ENCODE data around the gene ZNF362.

ZNF362 gene

GRCh38 chr1:33292726-33293340, 36.5 kb downstream of the ZNF362 start:
- H3K9me3 ChIP-seq (ENCODE audit: severe bottlenecking), result no peaks in the 10 kb centered on the region
- TF ChIP-seq, protein P1, sequence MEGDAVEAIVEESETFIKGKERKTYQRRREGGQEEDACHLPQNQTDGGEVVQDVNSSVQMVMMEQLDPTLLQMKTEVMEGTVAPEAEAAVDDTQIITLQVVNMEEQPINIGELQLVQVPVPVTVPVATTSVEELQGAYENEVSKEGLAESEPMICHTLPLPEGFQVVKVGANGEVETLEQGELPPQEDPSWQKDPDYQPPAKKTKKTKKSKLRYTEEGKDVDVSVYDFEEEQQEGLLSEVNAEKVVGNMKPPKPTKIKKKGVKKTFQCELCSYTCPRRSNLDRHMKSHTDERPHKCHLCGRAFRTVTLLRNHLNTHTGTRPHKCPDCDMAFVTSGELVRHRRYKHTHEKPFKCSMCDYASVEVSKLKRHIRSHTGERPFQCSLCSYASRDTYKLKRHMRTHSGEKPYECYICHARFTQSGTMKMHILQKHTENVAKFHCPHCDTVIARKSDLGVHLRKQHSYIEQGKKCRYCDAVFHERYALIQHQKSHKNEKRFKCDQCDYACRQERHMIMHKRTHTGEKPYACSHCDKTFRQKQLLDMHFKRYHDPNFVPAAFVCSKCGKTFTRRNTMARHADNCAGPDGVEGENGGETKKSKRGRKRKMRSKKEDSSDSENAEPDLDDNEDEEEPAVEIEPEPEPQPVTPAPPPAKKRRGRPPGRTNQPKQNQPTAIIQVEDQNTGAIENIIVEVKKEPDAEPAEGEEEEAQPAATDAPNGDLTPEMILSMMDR (IDR thresholded peaks at IDR 0.05; ENCODE audit: low read depth, low read length), result no peak
- H3K27me3 ChIP-seq (ENCODE audit: insufficient read depth, low read depth, severe bottlenecking), result no peaks in the 10 kb centered on the region
- peaks cover 46% of the 10 kb centered on the region for H3K36me3 ChIP-seq
- no peak for DNase-seq
- H3K4me3 ChIP-seq (ENCODE audit: low read depth, low read length), result no peak overlapping the region
- no peak overlapping the region for H3K27ac ChIP-seq

GRCh38 chr1:33294071-33295010, 38.0 kb downstream of the ZNF362 start:
- no peak overlapping the region for H3K27ac ChIP-seq
- H3K27me3 ChIP-seq (ENCODE audit: insufficient read depth, low read depth, severe bottlenecking), result no peaks in the 10 kb centered on the region
- H3K4me3 ChIP-seq (ENCODE audit: low read depth, low read length), result no peak overlapping the region
- H3K9me3 ChIP-seq (ENCODE audit: severe bottlenecking), result no peaks in the 10 kb centered on the region
- peaks cover 53% of the 10 kb centered on the region for H3K36me3 ChIP-seq
- TF ChIP-seq, protein P1 (IDR thresholded peaks at IDR 0.05; ENCODE audit: low read depth, low read length), result no peak
- no peak for DNase-seq

GRCh38 chr1:33295023-33295422, 38.7 kb downstream of the ZNF362 start:
- DNase-seq, result no peak
- Histone ChIP-seq H3K9me3 (ENCODE audit: severe bottlenecking) (no peaks in the 10 kb centered on the region), H3K36me3 (peaks cover 54% of the 10 kb centered on the region), H3K4me3 (ENCODE audit: low read depth, low read length) (no peak overlapping the region), H3K27me3 (ENCODE audit: insufficient read depth, low read depth, severe bottlenecking) (no peaks in the 10 kb centered on the region), H3K27ac (no peak overlapping the region)
- TF ChIP-seq, protein P1 (IDR thresholded peaks at IDR 0.05; ENCODE audit: low read depth, low read length), result no peak

- H3K9me3 ChIP-seq (ENCODE audit: severe bottlenecking), result no peaks in the 10 kb centered on the region
- peaks cover 54% of the 10 kb centered on the region for H3K36me3 ChIP-seq
- DNase-seq, result peak; percentile 90
- no peak overlapping the region for H3K27ac ChIP-seq
- H3K4me3 ChIP-seq (ENCODE audit: low read depth, low read length), result no peak overlapping the region
- TF ChIP-seq, protein P1 (IDR thresholded peaks at IDR 0.05; ENCODE audit: low read depth, low read length), result peak; percentile 94
- H3K27me3 ChIP-seq (ENCODE audit: insufficient read depth, low read depth, severe bottlenecking), result no peaks in the 10 kb centered on the region
Observed at GRCh38 chr1:33295450-33296081, 39.3 kb downstream of the ZNF362 start.

DNA sequence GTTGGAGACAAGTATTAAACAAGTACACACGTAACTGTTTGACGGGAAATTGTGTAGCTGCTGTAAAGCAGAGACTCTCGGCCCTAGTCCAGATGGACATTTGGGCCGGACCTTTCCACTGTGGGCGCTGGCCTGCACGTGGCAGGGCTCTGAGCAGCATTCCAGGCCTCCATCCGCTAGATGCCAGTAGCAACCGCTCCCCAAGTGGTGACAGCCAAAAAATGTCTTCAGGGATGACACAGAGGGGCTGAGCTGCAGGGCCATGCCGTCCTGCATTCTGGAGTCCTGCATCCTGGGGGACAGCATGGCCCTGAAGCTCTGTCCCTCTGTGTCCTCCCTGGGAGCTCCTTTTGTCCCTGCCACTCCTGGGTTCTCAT, 39.8 kb downstream of the ZNF362 start:
- Histone ChIP-seq H3K27me3 (ENCODE audit: insufficient read depth, low read depth, severe bottlenecking) (no peaks in the 10 kb centered on the region), H3K9me3 (ENCODE audit: severe bottlenecking) (no peaks in the 10 kb centered on the region), H3K4me3 (ENCODE audit: low read depth, low read length) (no peak overlapping the region), H3K27ac (no peak overlapping the region), H3K36me3 (peaks cover 58% of the 10 kb centered on the region)
- no peak for DNase-seq
- TF ChIP-seq, protein P1 (IDR thresholded peaks at IDR 0.05; ENCODE audit: low read depth, low read length), result no peak
